Tongue (tissue), 2 donors: ENCODE data around the gene THADA. TPM values are rescaled to one million over a fixed set of nuclear protein-coding genes. Genes with fewer than 3 reads are reported as not detected.

Source experiments
- DNase-seq: peaks from one replicate; pipeline ENCODE4 v3.0.0-alpha.2; 2015
- total RNA-seq: library from RNA; depleted of rRNA; stranded (reverse); fragments of >200 nt; gene quantifications from one replicate; pipeline ENCODE4 v1.2.3, GENCODE V29; 2014

THADA gene
- total RNA-seq, 1 donor from 2014 or later: 57.0 TPM

DNA sequence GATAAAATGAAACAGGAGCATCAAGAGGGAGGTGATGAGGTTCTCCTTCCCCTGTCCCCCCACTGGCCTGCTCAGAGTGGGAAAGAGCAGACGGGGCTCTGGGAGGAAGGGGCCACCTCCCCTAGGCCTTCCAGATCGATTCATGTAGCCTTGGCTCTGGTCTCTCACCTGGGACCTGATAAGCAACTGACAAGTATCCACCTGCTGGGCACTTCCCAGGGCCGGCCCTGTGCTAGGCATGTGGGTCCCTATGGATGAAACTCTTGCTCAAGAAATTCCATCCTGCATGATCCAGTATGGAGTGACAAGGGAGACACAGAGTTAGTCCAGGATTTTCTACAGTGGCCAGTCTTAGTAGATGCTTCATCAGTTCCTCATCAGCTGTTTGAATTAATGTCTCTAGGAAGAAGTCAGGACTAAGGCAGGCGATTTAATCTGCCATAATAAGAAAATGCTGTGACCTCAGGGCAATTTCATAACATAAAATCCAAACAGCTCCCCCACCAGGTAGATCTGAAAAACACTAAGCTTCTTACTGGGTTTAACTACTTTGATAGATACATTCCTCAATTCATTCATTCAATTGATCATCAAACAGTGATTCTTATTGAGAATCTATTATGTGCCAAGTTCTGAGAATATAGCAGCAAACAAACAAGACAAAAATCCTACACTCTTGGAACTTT, 324.8 kb downstream of the THADA start:
- no peak for DNase-seq

DNA sequence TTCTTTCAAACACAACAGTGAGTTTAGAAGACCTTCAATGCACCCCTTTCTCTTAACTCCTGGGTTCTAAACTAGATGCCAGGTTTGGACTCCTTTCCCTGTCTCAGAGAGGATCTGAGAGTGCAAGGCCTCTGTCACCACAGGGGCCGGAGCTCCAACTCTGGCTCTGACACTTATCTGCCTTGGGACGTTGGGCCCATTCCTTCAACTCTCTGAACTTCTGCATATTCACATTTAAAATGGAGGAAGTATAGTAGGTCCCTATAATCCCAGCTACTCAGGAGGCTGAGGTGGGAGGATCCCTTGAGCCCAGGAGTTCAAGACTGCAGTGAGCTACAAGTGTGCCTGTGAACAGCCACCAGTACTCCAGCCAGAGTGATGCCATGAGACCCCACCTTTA, 325.4 kb downstream of the THADA start:
- no peak for DNase-seq

DNA sequence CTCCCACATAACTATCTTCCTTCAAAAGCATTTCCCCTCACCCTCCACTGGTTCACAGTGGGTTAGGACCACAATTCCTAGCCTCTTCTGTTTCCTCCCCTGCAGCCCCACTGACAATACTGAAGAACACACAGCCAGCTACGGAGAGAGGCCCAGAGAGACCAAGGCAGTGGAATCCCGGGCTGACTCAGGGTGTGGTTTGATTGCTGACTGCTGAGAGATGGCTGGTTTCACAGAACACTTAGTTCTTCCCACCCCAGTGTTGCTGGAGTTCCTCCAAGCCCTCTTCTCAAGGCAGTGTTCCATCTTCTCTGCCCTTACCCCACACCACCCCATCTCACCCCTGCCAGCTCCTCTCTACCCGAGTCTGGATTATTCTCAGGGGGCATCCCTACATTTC, 326.1 kb downstream of the THADA start:
- peak; percentile 75 for DNase-seq

DNA sequence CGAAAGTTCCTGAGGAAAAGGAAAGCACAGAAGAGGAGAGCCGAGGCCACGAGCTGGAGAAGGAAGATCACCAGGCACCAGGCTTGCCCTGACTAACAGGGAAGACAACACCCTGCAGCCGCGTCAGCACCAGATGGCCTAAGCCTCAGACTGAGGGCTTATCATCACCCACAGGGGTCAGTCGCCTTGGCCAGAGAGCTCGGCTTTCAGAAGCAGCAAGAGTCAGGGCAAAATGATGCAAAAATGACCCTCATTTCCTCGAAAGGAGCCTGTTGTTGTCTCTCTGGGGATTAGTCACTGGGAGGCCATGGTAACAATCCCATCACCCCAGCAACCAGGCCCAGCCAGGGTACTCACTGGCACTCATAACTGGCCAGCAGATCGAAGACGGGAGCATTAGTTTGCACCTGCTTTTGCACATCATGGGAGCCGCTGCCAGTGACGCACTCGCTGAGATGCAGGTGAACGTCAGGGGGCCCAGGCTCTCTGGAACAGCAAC, 326.7 kb downstream of the THADA start:
- DNase-seq: peak; percentile 81

DNA sequence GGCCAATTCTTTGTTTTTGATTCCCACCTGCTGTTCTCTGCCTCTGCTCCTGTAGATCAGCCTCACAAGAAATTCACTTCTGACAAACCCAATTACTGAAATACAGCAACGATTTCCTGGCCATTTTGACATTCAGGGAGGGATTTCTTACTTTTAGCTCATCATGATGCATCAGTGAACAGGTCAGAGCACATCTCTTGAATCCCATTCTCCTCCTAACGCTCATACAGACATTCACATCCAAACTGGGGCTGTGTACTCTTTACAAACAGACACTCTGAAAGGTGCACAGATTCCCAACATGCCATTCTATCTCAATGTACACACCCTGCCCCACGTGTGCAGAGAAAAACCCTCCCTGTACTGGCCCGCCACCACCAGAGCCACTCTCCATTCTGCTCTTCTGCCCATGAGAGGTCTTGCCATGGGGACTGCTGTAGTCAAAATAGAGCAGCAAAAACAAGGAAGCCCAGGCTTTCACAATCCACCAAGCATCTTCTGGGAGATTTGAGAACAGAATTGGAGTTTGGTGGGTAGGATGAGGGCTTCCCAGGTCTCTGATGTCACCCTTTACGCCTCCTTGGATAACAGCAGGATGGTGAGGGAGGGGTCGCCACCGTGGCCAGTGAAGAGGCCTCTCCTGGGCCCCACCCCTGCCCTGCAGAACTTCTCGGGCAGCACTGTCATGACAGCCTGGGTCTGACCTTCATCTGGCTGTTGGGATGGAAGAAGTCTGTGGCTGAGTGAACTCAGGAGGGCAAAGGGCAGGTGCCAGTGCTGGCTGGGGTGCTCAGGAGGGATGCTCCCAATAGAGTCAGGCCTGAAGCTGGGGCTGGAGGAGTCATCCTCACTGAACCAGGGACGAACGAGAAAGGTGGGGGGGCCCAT, 327.5 kb downstream of the THADA start:
- no peak for DNase-seq

DNA sequence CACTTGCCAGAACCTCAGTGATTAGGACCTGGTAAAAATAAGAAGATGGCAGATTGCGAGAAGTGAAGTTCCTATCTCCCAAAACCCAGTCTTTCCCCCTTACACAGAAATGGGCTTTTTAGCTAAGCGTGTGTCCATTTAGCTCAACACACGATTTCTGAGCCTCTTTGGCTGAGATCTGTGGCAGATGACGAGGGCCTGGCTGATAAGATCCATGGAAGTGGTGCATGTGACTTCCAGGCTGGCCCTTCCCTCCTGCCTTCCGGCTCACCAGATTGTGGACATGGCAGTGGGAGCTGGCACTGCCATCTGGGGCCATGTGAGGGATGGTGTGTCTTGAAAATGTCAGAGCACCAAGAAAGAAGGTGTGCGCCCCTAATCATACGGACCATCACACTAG, 328.5 kb downstream of the THADA start:
- no peak for DNase-seq

DNA sequence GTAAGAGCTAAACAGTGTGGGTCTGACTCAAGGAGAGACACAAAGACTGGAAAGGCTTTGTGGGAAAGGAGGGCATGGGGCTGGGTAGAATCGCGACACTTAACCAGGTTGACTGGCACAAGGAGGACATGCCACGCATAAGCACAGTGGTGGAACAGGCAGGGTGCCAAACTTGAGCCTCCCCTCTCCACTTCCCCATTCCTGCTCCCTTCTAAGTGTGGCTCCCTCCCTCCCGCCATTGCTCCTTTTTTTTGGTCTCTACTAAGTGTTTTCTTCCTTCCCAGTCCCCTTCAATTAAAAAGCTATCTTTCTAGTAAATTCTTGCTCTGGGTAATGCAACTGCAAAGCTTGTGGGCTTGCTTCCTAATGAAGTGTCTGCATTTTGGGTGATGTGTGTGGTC, 329.1 kb downstream of the THADA start:
- no peak for DNase-seq

DNA sequence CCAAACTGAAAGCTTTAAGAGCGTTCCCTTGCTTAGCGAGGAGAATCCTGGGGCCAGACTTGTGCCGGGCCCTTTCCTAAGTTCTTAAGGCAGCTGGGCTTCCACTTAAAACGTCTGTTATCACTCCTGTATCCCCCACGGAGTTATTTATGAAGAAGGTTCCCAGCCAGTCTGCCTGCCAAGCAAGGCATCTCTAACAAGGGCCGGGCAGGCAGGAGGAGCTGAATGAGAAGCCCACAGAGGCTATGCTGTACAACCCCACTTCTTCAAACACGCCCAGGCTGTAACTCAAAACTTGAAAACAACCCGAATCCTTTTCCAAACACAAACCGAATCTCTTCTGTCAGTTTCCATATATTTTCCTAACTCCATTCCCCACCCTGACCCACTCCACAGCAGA, 330.4 kb downstream of the THADA start:
- peak; percentile 77 for DNase-seq

DNA sequence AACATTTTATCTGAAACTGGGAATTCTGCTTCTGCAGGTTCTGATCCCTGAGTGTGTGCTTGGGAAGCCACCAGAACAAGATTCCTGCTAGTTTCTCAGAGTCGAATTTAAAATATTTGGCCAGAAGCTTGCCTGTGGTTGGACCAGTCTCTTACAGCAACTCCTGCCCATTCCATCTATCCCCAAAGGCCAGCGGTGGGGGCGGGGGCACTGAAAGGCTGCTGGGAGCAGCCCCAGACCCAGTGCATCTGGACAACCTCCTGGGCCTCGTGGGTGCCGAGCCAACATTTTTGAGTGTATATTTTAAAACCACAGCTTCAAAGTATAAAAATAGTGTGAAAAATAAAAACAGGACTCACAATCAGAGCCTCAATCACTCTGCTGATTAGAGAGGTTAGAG, 330.8 kb downstream of the THADA start:
- DNase-seq: no peak

DNA sequence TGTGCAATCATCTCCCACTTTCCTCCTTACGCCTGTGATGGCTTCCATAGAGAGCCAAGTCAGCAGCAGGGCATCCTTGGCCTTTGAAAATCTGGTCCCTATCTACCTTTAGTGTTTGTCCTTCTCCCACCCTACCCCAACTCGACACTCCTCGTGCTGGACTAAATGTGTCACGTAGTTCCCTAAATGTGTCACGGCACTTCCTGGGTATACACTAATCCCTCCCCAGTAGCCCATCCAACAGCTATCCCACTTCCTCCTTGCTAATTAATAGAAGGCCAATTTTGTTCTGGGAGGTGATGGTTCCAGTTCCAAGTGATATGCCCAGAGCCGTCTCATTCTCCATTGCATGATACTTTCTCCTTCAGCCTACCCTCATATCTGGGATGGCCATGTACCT, 332.9 kb downstream of the THADA start:
- DNase-seq: no peak

DNA sequence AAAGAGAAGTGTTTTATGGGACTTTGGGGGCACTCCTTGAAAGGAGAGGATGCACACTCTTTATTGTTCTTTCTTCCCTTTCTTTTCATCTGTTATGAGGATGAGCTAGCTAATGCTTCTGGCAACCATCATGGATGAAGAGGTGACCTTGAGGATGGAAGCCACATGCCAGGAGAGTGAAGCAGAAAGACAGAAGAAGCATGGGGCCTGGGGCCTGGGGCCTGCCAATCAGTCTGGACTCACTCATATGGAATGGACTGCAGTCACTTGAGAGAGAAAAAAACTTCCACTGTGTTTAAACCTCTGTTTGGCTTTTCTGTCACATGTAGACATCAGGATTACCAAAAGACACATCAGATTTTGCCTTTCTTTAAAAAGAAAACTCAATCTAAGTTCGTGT, 333.6 kb downstream of the THADA start:
- DNase-seq: no peak

DNA sequence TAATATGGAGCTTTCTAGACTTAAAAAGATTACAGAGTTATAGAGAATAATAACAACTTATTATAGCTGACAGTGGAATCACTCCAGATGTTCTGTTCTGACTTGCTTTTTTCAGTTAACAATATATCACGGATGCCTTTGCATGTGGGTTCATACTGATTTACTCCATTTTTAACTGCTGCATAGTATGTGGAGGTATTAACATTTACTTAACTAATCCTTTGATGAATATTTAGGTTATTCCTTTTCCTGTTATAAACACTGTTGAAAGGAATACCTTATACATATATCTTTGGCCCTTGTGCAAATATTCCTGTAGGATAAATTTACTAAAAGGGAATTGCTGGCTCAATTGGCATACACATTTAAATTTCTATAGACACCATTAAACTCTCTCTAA, 336.3 kb downstream of the THADA start:
- no peak for DNase-seq

DNA sequence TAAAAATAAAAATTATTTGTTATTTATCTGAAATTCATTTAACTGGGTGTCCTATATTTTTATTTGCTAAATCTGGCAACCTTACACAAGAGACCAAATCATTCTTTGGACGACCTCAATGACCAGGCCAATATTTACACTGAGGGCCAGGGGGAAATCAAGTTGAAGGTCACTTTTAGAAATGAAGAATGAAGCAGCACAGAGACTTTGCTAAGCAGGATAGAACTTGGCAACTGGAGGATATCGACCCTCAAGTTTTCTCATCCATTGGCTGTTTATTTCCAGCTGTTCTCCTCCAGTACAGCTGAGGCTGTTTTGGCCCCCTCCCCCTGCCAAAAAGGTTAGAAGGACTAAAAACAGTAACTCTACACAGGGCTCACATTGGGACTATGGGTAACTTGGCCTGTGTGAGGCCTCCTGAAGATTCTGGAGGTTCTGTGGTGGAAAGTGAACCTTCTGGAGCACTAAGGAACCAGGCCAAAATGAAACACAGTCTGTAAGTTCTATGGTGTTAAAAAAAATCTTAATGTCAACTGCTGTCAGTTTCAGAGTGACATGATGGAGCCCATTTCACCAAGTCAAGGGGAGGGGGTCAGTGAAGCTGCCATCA, 337.2 kb downstream of the THADA start:
- no peak for DNase-seq

DNA sequence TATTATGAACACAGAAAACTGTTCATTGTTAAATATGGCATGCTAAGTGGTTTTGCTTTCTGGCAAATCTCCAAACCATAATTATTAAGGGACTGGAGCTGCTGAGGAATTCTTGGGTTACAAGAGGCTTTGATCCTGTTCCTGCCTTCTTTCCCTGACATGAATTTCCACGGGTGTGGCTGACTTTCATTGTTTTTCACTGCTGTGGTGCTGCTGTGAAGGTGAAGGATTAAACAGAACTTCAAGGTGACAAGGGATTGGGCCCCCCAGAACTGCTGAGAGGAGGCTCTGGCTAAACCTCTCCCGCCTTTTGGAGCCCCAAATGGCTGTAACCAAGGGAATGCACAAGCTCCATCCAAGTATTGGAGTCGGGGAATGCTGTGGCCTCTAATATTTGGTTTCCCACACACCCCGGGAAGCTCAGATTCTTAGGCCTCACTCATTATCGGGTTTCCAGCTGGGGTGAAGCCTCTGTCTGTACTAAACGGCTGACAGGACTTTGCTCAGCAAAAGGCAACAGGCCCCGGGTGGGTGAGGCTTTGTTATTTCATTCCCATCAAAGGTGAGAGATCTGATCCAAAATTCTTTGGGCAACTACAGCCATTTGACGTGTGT, 340.4 kb downstream of the THADA start:
- peak; percentile 72 for DNase-seq

DNA sequence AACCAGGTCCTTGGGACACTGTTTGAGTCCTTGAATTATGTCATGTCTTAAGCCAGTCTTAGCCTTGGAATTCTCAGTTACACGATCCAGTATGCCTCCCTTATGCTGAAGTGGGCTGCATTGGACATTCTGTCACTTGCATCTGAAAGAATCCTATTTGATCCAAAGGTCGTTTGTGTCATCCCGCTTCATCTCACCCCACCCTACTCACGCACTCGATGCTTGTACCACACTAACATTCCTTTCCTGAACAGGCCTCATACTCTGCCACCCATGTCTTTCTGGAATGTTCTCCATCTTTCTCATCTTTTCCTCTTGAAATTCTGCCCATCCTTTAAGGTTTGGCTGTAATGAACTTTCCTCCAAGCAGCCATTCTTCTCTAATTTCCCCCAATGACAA, 341.5 kb downstream of the THADA start:
- DNase-seq: no peak

DNA sequence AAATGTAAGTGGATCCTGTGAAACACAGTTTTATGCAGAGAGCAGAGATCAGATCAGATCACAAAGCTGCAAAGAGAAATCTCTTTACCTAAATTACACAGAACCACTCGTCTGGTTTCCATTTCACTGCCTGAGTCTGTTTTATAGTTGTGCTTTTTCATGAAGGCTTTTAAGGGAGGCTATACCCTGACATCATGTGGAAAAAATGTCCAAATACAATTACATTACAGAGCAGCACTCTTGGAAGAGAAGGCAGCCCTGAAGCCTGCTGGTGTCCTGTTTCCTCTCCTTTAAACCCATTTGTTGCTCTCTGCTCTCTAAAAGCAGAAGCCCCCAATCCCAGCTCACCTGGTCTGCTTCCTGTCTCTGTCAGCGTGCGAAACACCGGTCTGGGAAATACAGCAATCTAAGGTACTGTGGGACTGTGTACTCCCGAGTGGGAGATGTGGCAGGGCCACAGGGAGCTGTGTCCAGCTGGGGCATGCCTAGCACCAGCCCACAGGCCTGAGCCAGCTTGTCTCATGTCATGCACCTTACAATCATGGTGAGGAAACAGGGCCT, 344.6 kb downstream of the THADA start:
- DNase-seq: peak; percentile 96

DNA sequence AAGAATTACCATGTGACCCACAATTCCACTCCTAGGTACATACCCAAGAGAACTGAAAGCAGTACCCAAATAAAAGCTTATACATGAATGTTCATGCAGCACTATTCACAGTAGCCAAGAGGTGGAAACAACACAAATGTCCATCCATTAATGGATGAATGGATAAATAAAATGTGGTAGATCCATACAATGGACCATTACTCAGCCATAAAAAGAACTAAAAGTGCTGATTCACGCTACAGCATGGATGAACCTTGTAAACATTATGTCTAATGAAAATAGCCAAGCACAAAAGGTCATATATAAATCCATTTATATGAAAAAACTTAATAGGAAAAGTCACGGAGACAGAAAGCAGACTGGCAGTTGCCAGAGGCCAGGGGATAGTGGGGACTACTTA, 345.8 kb downstream of the THADA start:
- DNase-seq: no peak

DNA sequence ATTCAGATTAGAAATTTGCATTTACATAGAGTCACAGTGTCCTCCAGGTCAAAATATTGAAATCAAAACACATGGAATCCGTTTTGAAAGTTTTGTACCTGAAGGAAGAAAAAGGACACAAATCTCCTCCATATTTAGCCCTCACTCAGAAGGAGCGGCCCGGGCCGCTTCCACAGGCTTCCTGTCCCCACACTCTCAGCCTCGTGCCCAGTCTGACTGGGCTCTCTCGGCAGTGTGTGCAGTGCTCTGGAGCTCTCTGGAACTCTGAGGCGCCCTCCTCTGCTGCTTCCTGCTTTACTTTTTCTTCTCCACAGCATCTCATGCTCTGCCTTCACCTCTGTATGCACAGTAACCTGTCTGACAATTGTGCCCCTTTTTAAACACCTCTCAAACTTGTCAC, 347.2 kb downstream of the THADA start:
- no peak for DNase-seq

DNA sequence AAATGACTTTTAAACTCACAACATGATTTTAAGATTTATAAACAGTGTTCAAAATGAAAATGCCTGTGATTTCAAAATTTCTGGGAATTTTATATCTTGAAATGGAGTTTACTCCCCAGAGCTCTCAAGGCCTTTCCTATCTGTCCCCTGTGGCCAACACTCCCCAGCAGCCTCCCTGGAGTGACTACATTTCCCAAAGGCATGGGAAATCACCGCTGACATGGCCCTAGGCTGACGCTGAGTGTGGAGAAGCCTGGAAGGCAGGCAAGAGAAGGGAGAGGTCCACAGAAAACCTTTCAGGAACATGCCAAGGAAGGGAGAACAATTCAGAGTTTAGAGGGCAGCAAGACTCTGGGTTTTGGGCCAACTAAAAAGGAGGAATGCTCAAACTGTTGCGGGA, 349.2 kb downstream of the THADA start:
- DNase-seq: no peak

DNA sequence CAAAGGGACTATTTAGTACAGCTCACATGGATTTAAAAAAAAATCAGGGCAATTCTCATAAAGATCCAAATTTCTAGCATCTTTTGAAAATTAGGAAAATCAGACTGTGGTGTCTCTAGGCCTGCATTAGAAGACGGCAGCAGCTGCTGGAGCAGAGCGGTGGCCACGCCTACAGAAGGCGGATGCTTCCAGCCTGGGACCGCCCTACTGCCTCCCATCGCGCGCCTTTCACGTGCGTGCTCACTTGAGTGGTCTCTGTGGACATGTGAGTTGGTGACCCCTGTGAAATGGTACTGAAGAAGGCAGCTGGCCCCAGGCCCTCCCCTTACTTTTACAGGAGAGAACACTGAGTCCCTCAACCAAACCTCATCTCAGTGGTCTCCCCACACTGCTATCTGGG, 354.3 kb downstream of the THADA start:
- peak; percentile 67 for DNase-seq

DNA sequence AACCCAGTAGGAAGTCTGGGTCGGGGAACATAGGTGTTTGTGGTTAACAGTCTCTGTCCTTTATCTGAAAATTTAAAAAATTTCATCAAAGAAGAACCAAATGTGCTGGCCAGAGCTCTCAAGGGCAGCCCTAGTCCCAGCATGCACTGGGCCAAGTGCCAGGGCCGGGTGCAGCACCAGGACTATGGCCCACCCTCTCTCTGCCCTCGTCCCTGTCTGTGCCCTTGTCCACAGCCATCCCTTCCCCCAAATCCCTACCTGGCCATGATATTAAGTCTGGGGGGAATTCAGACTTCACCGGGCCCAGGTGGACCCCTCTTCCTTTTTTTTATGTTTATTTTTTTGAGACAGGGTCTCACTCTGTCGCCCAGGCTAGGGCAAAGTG, 355.1 kb downstream of the THADA start:
- DNase-seq: no peak

DNA sequence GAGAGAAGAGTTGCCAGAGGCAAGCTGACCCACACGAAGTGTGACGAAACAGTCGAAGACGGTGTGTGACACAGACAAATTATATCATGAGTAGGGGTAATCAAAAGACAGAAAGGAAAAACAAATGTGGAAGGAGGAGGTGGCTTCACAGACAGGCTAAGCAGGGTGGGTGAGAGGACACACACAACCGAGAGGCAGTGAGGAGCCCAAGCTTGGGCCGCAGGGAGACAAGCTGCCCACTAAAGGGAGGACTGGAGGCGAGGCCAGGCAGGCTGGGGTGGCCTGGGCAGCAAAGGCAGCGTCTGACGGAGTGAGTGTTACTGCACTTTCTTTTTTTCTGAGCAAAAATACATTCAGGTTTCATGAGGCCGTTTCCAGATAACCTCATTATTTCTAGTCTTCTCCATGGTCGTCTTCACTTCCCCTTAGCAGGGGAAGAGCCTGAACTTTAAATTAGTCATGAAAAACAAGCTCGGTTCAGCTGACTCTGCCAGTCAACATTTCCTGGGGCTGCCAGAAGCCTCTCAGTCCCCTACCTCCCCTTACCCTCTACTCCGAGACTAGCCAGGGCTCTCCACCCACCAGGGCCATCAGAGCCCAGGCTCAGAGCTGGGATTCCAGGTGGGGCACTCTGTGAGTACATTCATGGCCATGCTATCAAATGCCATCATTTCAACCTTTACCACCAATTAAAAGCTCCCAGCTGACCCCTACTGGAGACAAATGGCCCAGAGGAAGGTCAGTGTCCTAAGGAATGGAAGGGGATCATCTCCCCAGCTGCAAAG, 355.7 kb downstream of the THADA start:
- DNase-seq: peak; percentile 74
